Measurements from ENCODE around the gene ASB3. TPM values are rescaled to one million over a fixed set of nuclear protein-coding genes. Genes with fewer than 3 reads are reported as not detected.

The ASB3 gene
- total RNA-seq, 2 experiments from 2014 or later = 26.4 to 30.3 TPM

DNA sequence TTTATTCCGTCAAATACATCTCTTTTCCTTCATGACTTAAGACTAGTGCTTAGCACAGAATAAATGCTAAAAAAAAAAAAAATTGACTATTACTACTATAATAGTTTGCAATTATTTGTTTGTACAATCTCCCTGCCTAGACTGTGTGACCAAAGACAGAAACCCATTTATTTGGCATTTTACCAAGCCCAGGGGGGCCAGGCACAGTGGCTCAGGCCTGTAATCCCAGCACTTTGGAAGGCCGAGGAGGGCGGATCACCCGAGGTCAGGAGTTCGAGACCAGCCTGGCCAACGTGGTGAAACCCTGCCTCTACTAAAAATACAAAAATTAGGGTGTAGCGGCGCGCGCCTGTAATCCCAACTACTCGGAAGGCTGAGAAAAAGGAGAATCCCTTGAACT is 1.4 kb downstream of the ASB3 start:
- H2AFZ ChIP-seq (ENCODE audit: low read length) = no peak overlapping the region
- ChIA-PET CTCF (ENCODE audit: unreplicated experiment) (no interaction called here), POLR2A (interaction anchor here (1.0 to 3.7 kb wide), 3 partner anchors 11 to 18 kb away, joined by 3 to 29 read pairs (median 8); partner anchors contain the start of gene CHAC2)
- H3K4me3 ChIP-seq (ENCODE audit: low read depth, low read length, poor library complexity, severe bottlenecking) = peak overlapping the region; percentile 94
- TF ChIP-seq EZH2phosphoT487 (IDR thresholded peaks at IDR 0.05; ENCODE audit: borderline replicate concordance, low read depth, low read length) = no peak
- TF ChIP-seq, protein P1, sequence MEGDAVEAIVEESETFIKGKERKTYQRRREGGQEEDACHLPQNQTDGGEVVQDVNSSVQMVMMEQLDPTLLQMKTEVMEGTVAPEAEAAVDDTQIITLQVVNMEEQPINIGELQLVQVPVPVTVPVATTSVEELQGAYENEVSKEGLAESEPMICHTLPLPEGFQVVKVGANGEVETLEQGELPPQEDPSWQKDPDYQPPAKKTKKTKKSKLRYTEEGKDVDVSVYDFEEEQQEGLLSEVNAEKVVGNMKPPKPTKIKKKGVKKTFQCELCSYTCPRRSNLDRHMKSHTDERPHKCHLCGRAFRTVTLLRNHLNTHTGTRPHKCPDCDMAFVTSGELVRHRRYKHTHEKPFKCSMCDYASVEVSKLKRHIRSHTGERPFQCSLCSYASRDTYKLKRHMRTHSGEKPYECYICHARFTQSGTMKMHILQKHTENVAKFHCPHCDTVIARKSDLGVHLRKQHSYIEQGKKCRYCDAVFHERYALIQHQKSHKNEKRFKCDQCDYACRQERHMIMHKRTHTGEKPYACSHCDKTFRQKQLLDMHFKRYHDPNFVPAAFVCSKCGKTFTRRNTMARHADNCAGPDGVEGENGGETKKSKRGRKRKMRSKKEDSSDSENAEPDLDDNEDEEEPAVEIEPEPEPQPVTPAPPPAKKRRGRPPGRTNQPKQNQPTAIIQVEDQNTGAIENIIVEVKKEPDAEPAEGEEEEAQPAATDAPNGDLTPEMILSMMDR (conservative IDR thresholded peaks at IDR 0.05; ENCODE audit: low read length) = no peak
- H3K4me1 ChIP-seq (ENCODE audit: insufficient read depth, low read length, poor library complexity, severe bottlenecking) = peaks cover 38% of the 10 kb centered on the region
- peak overlapping the region; percentile 80 for H3K4me2 ChIP-seq (ENCODE audit: low read length)
- peak overlapping the region; percentile 75 for H3K27ac ChIP-seq (ENCODE audit: low read depth, low read length, poor library complexity, severe bottlenecking)
- H4K20me1 ChIP-seq (ENCODE audit: insufficient read depth, low read length) = peaks cover 17% of the 10 kb centered on the region; the same call in 1 of the 2 replicates
- H3K79me2 ChIP-seq (ENCODE audit: insufficient read depth, low read depth, low read length) = peaks cover 90% of the 10 kb centered on the region
- no peaks in the 10 kb centered on the region for H3K9me3 ChIP-seq (ENCODE audit: low read length)
- H3K9me2 ChIP-seq (ENCODE audit: insufficient read depth, low read length) = no peaks in the 10 kb centered on the region
- intact Hi-C loops (cut with micrococcal nuclease; ENCODE audit: unreplicated experiment) = loop anchor here (5.0 kb wide), 1 partner anchor 317 kb away; no protein-coding TSS in a partner anchor
- DNase-seq (ENCODE audit: low spot score) = no peak
- H3K36me3 ChIP-seq (ENCODE audit: insufficient read depth, low read length) = peaks cover 36% of the 10 kb centered on the region
- BruUV-seq (replicated peaks) = no TSS peak

DNA sequence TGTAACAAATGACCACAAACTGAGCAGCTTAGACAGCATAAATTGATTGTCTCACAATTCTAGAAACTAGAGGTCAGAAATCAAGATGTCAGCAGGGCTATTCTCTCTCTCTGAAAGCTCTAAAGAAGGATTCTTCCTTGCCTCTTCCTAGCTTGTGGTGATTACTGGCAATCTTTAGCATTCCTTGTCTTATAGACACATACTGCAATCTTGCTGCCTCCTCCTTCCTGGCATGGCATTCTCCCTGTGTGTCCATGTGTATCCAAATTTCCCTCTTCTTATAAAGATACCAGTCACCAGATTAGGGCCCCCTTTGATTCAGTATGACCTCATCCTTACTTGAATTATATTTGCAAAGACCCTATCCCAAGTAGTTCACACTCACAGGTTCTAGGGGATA is 2.3 kb downstream of the ASB3 start:
- Histone ChIP-seq H2AFZ (ENCODE audit: low read length) (no peak overlapping the region), H3K4me2 (ENCODE audit: low read length) (peak overlapping the region; percentile 80), H3K4me3 (ENCODE audit: low read depth, low read length, poor library complexity, severe bottlenecking) (peak overlapping the region; percentile 94), H3K4me1 (ENCODE audit: insufficient read depth, low read length, poor library complexity, severe bottlenecking) (peaks cover 38% of the 10 kb centered on the region), H3K79me2 (ENCODE audit: insufficient read depth, low read depth, low read length) (peaks cover 93% of the 10 kb centered on the region), H3K9me3 (ENCODE audit: low read length) (no peaks in the 10 kb centered on the region), H3K9me2 (ENCODE audit: insufficient read depth, low read length) (no peaks in the 10 kb centered on the region), H3K27ac (ENCODE audit: low read depth, low read length, poor library complexity, severe bottlenecking) (no peak overlapping the region), H4K20me1 (ENCODE audit: insufficient read depth, low read length) (peaks cover 17% of the 10 kb centered on the region; the same call in 1 of the 2 replicates), H3K36me3 (ENCODE audit: insufficient read depth, low read length) (peaks cover 45% of the 10 kb centered on the region)
- CTCF ChIA-PET (ENCODE audit: unreplicated experiment) = no interaction called here
- no peak for DNase-seq (ENCODE audit: low spot score)
- TF ChIP-seq EZH2phosphoT487 (IDR thresholded peaks at IDR 0.05; ENCODE audit: borderline replicate concordance, low read depth, low read length) = no peak
- TF ChIP-seq, protein P1 (conservative IDR thresholded peaks at IDR 0.05; ENCODE audit: low read length) = no peak
- BruUV-seq (replicated peaks) = no TSS peak
- POLR2A ChIA-PET = interaction anchor here (1.0 to 1.7 kb wide), 3 partner anchors 10 to 17 kb away, joined by 3 to 8 read pairs (median 3); partner anchors contain the start of gene CHAC2
- intact Hi-C loops (cut with micrococcal nuclease; ENCODE audit: unreplicated experiment) = no loop called here

DNA sequence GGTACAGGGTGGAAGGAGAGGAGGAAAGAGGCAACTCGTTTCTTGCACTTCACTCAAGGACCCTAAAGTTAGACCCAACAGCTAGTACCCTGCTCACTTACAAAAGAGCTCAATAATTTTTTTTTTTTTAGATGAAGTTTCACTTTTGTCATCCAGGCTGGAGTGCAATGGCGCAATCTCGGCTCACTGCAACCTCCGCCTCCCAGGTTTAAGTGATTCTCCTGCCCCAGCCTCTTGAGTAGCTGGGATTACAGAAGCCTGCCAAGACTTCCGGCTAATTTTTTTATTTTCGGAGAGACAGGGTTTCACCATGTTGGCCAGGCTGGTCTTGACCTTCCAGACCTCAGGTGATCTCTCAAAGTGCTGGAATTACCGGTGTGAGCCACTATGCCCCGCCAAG is 4.1 kb downstream of the ASB3 start:
- Histone ChIP-seq H3K27ac (ENCODE audit: low read depth, low read length, poor library complexity, severe bottlenecking) (no peak overlapping the region), H3K79me2 (ENCODE audit: insufficient read depth, low read depth, low read length) (peaks cover 94% of the 10 kb centered on the region), H3K4me2 (ENCODE audit: low read length) (no peak overlapping the region), H4K20me1 (ENCODE audit: insufficient read depth, low read length) (peaks cover 11% of the 10 kb centered on the region; the same call in 1 of the 2 replicates), H3K4me1 (ENCODE audit: insufficient read depth, low read length, poor library complexity, severe bottlenecking) (peaks cover 27% of the 10 kb centered on the region), H2AFZ (ENCODE audit: low read length) (no peak overlapping the region), H3K9me2 (ENCODE audit: insufficient read depth, low read length) (no peaks in the 10 kb centered on the region), H3K36me3 (ENCODE audit: insufficient read depth, low read length) (peaks cover 62% of the 10 kb centered on the region), H3K4me3 (ENCODE audit: low read depth, low read length, poor library complexity, severe bottlenecking) (no peak overlapping the region), H3K9me3 (ENCODE audit: low read length) (peaks cover 4% of the 10 kb centered on the region; the same call in 1 of the 2 replicates)
- CTCF ChIA-PET (ENCODE audit: unreplicated experiment) = no interaction called here
- BruUV-seq (replicated peaks) = no TSS peak
- TF ChIP-seq, protein P1 (conservative IDR thresholded peaks at IDR 0.05; ENCODE audit: low read length) = no peak
- intact Hi-C loops (cut with micrococcal nuclease; ENCODE audit: unreplicated experiment) = no loop called here
- DNase-seq (ENCODE audit: low spot score) = no peak
- POLR2A ChIA-PET = interaction anchor here (0.7 to 1.4 kb wide), 4 partner anchors 8 to 1487 kb away, joined by 3 to 6 read pairs (median 6); partner anchors contain the start of gene CHAC2

Measured in OCI-LY7 (cell line).